HepG2 (cell line): ENCODE data around the gene CHRNB2. TPM values are rescaled to one million over a fixed set of nuclear protein-coding genes. Genes with fewer than 3 reads are reported as not detected.

Experiments
- ATF7 ChIP-seq, 2 experiments: fragments of 450-650 bp in 1 of 2; sonication (generic) in 1 of 2; formaldehyde crosslinking in 1 of 2; IDR thresholded peaks; 2 replicates each; pipeline versions ENCODE4 v1.4.0 to v1.6.1; 2016 to 2020; ENCODE audit warnings: antibody characterized with exemption in 1 of 2, mild to moderate bottlenecking in 1 of 2, missing genetic modification reagents in 1 of 2
- IRF2 ChIP-seq: IDR thresholded peaks from 2 replicates; pipeline ENCODE4 v1.6.1; 2018; ENCODE audit warnings: missing genetic modification reagents, missing compliant biosample characterization
- JUND ChIP-seq: sonication (generic); formaldehyde crosslinking; IDR thresholded peaks from 2 replicates; pipeline ENCODE4 v1.8.0; 2022; ENCODE audit warnings: mild to moderate bottlenecking, missing genetic modification reagents
- NFYB ChIP-seq: sonication (generic); formaldehyde crosslinking; IDR thresholded peaks from 2 replicates; pipeline ENCODE4 v1.4.0; 2020; ENCODE audit warnings: missing genetic modification reagents
- NR2F1 ChIP-seq, 2 experiments: fragments of 450-650 bp in 1 of 2; formaldehyde crosslinking in 1 of 2; IDR thresholded peaks; 2 replicates each; pipeline versions ENCODE4 v1.5.0 to v1.6.1; 2016 to 2020; ENCODE audit warnings: mild to moderate bottlenecking in 1 of 2, missing compliant biosample characterization in 1 of 2, missing genetic modification reagents in 1 of 2, moderate library complexity in 1 of 2
- SOX6 ChIP-seq, 2 experiments: fragments of 450-650 bp in 1 of 2; sonication (generic) in 1 of 2; formaldehyde crosslinking in 1 of 2; IDR thresholded peaks; 2 replicates each; pipeline versions ENCODE4 v1.4.0 to v1.6.1; 2017 to 2020; ENCODE audit warnings: antibody characterized with exemption in 1 of 2, mild to moderate bottlenecking in 1 of 2, missing genetic modification reagents in 1 of 2
- TERF1 ChIP-seq: sonication (generic); formaldehyde crosslinking; IDR thresholded peaks from 2 replicates; pipeline ENCODE4 v1.8.0; 2022; ENCODE audit warnings: mild to moderate bottlenecking, missing genetic modification reagents, moderate library complexity
- WIZ ChIP-seq: sonication (generic); formaldehyde crosslinking; IDR thresholded peaks from 2 replicates; pipeline ENCODE4 v1.5.1; 2020; ENCODE audit warnings: mild to moderate bottlenecking, missing genetic modification reagents
- YY1 ChIP-seq: IDR thresholded peaks from 2 replicates; pipeline ENCODE4 v1.6.1; 2011; ENCODE audit warnings: low read length, low read depth, moderate library complexity, mild to moderate bottlenecking; ENCODE audit not compliant: insufficient read depth, insufficient replicate concordance
- ZNF138 ChIP-seq: sonication (generic); formaldehyde crosslinking; IDR thresholded peaks from 2 replicates; pipeline ENCODE4 v1.5.0; 2020; ENCODE audit warnings: mild to moderate bottlenecking, low read depth, missing genetic modification reagents
- ZNF430 ChIP-seq: sonication (generic); formaldehyde crosslinking; IDR thresholded peaks from 2 replicates; pipeline ENCODE4 v1.9.0; 2021; ENCODE audit warnings: mild to moderate bottlenecking, missing genetic modification reagents
- ZNF530 ChIP-seq: sonication (generic); formaldehyde crosslinking; IDR thresholded peaks from 2 replicates; pipeline ENCODE4 v1.5.0; 2020; ENCODE audit warnings: low read depth, mild to moderate bottlenecking, missing genetic modification reagents
- ZNF546 ChIP-seq: sonication (generic); formaldehyde crosslinking; conservative IDR thresholded peaks from 2 replicates; pipeline ENCODE4 v1.8.1; 2023; ENCODE audit warnings: mild to moderate bottlenecking, missing genetic modification reagents
- ZNF598 ChIP-seq: sonication (generic); formaldehyde crosslinking; IDR thresholded peaks from 2 replicates; pipeline ENCODE4 v1.5.1; 2020; ENCODE audit warnings: mild to moderate bottlenecking, missing genetic modification reagents, borderline replicate concordance
- polyA plus RNA-seq, 8 experiments: library from polyadenylated mRNA; depleted of rRNA in 3 of 8; stranded (reverse) in 7 of 8; unstranded in 1 of 8; fragments of >200 nt; fragmentation: Illumina TruSeq in 4 of 8; extraction: Trizol in 4 of 8; gene quantifications; 2 replicates each; pipeline versions ENCODE4 v1.2.1 to v1.2.3, GENCODE V29; 2011 to 2016; ENCODE audit warnings: low read depth in 4 of 8, missing spikeins in 1 of 8, mixed read lengths in 1 of 8; ENCODE audit not compliant: insufficient read depth in 1 of 8
- total RNA-seq, 5 experiments: library from RNA; depleted of rRNA; stranded (reverse); fragments of >200 nt; fragmentation: Illumina TruSeq; extraction: Trizol; gene quantifications; 2 replicates each; pipeline ENCODE4 v1.2.3, GENCODE V29; 2016; ENCODE audit warnings: low read depth in 1 of 5
- TF ChIP-seq, protein P1 (sequence below): sonication (generic); formaldehyde crosslinking; IDR thresholded peaks from 2 replicates; pipeline ENCODE4 v1.4.0; 2020; ENCODE audit warnings: mild to moderate bottlenecking, missing genetic modification reagents
- TF ChIP-seq, protein P2 (sequence below): sonication (generic); formaldehyde crosslinking; IDR thresholded peaks from 2 replicates; pipeline ENCODE4 v1.8.0; 2022; ENCODE audit warnings: mild to moderate bottlenecking, missing genetic modification reagents; ENCODE audit not compliant: insufficient replicate concordance
- TF ChIP-seq, protein P3 (sequence below): sonication (generic); formaldehyde crosslinking; IDR thresholded peaks from 2 replicates; pipeline ENCODE4 v1.9.0; 2021; ENCODE audit warnings: missing genetic modification reagents, mild to moderate bottlenecking, borderline replicate concordance
- TF ChIP-seq, protein P4 (sequence below): sonication (generic); formaldehyde crosslinking; IDR thresholded peaks from 2 replicates; pipeline ENCODE4 v1.8.1; 2022; ENCODE audit warnings: low read depth, mild to moderate bottlenecking, missing genetic modification reagents

Gene CHRNB2
- total and polyA plus RNA-seq, 2 of the 13 experiments (the other 11 are each of a cell fraction or from before 2014, with no cell fraction given), result 0.03 to 0.07 TPM

DNA sequence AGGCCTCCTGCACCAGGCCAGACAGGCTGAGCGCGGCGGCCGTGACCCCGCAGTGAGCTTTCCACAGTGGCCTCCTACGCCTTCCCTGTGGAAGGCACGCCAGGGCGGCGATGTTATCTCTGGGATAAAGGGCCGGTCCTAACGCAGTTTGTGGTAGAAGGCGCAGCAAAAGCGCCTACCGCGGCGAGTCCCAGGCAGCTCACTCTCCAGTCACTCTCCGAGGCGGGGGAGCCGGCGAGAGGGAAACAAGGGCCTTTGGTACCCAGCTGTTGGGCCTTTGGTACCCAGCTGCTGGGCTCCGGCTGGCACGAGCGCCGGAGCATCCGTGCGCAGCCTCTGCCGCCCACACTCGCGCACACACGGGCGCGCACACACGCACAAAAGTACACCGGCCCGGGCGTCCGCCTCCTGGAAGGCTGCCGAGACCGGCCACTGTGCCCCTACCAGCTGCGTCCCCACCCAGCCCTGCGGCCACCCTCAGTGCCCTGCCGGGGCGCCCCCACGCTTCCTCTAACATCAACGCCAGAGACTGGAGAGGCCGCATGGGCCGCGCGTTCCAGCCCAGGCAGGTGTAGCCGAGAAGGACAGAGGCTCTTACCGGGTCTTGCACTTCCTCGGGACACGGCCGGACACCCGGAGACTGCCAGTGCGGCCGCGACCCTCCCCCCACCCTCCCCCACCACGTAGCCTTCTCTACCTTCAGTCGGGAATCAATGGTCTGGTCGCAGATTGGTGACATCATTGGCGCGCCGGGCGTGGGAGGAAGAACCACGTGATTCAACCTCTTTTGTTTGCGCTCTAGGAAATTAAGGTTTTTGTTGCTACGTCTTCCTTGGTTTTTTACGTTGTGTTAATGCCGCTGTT, 59.9 kb downstream of the CHRNB2 start (continued):
- peak; percentile 52 for TF ChIP-seq YY1
- TF ChIP-seq ZNF546 (CRISPR knock-in tag), result 0 out of 2 replicates have a peak, but pooled peaks have one; percentile 75
- TF ChIP-seq, protein P1, sequence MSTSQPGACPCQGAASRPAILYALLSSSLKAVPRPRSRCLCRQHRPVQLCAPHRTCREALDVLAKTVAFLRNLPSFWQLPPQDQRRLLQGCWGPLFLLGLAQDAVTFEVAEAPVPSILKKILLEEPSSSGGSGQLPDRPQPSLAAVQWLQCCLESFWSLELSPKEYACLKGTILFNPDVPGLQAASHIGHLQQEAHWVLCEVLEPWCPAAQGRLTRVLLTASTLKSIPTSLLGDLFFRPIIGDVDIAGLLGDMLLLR (CRISPR knock-in tag), result no peak; the same call in 1 of the 2 replicates
- TF ChIP-seq, protein P2, sequence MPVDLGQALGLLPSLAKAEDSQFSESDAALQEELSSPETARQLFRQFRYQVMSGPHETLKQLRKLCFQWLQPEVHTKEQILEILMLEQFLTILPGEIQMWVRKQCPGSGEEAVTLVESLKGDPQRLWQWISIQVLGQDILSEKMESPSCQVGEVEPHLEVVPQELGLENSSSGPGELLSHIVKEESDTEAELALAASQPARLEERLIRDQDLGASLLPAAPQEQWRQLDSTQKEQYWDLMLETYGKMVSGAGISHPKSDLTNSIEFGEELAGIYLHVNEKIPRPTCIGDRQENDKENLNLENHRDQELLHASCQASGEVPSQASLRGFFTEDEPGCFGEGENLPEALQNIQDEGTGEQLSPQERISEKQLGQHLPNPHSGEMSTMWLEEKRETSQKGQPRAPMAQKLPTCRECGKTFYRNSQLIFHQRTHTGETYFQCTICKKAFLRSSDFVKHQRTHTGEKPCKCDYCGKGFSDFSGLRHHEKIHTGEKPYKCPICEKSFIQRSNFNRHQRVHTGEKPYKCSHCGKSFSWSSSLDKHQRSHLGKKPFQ (CRISPR knock-in tag), result peak; percentile 6
- TF ChIP-seq, protein P3, sequence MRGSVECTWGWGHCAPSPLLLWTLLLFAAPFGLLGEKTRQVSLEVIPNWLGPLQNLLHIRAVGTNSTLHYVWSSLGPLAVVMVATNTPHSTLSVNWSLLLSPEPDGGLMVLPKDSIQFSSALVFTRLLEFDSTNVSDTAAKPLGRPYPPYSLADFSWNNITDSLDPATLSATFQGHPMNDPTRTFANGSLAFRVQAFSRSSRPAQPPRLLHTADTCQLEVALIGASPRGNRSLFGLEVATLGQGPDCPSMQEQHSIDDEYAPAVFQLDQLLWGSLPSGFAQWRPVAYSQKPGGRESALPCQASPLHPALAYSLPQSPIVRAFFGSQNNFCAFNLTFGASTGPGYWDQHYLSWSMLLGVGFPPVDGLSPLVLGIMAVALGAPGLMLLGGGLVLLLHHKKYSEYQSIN, result no peak
- TF ChIP-seq, protein P4, sequence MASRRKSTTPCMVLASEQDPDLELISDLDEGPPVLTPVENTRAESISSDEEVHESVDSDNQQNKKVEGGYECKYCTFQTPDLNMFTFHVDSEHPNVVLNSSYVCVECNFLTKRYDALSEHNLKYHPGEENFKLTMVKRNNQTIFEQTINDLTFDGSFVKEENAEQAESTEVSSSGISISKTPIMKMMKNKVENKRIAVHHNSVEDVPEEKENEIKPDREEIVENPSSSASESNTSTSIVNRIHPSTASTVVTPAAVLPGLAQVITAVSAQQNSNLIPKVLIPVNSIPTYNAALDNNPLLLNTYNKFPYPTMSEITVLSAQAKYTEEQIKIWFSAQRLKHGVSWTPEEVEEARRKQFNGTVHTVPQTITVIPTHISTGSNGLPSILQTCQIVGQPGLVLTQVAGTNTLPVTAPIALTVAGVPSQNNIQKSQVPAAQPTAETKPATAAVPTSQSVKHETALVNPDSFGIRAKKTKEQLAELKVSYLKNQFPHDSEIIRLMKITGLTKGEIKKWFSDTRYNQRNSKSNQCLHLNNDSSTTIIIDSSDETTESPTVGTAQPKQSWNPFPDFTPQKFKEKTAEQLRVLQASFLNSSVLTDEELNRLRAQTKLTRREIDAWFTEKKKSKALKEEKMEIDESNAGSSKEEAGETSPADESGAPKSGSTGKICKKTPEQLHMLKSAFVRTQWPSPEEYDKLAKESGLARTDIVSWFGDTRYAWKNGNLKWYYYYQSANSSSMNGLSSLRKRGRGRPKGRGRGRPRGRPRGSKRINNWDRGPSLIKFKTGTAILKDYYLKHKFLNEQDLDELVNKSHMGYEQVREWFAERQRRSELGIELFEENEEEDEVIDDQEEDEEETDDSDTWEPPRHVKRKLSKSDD (CRISPR knock-in tag), result peak; percentile 62; the same call in 1 of the 2 replicates
- 0 out of 2 replicates have a peak, but pooled peaks have one; percentile 59 for TF ChIP-seq TERF1 (CRISPR knock-in tag)
- TF ChIP-seq JUND (CRISPR knock-in tag), result no peak
- TF ChIP-seq ZNF598 (CRISPR knock-in tag), result 0 out of 2 replicates have a peak, but pooled peaks have one; percentile 26
- TF ChIP-seq ZNF138 (CRISPR knock-in tag), result no peak
- TF ChIP-seq NFYB (CRISPR knock-in tag), result no peak
- TF ChIP-seq WIZ (CRISPR knock-in tag), result no peak
- TF ChIP-seq ATF7 (IDR thresholded peaks at IDR 0.05), result peak; percentile 68
- no peak for TF ChIP-seq ATF7 (CRISPR knock-in tag; IDR thresholded peaks at IDR 0.05)
- peak; percentile 64; the same call in 1 of the 2 replicates for TF ChIP-seq IRF2
- TF ChIP-seq ZNF530 (CRISPR knock-in tag), result no peak
- TF ChIP-seq NR2F1 (CRISPR knock-in tag; IDR thresholded peaks at IDR 0.05), result 0 out of 4 replicates have a peak, but pooled peaks of 1 of the 2 experiments have one; percentile 7
- TF ChIP-seq SOX6 (IDR thresholded peaks at IDR 0.05), result no peak
- 0 out of 2 replicates have a peak, but pooled peaks have one; percentile 27 for TF ChIP-seq SOX6 (CRISPR knock-in tag; IDR thresholded peaks at IDR 0.05)
- TF ChIP-seq ZNF430 (CRISPR knock-in tag), result peak; percentile 38; the same call in 1 of the 2 replicates
